Heart left ventricle (tissue), 16 donors: ENCODE results near the gene ATRX. TPM values are rescaled to one million over a fixed set of nuclear protein-coding genes. Genes with fewer than 3 reads are reported as not detected.

Experiments used
- ATAC-seq, 4 donors: fragments of 200-7000 bp; cut with Tn5 transposase; one replicate each; pipeline ENCODE4 v1.9.1; 2020 to 2022; ENCODE audit warnings: moderate library complexity in 4 of 4, mild to moderate bottlenecking in 3 of 4, moderate number of reproducible peaks in 1 of 4
- DNase-seq, 5 donors: peaks; one replicate each; pipeline ENCODE4 v3.0.0-alpha.2; 2020
- H3K27ac ChIP-seq, 12 donors: fragments of 200-600 bp; sonication (generic) in 4 of 12; one replicate each; pipeline versions ENCODE4 v1.5.0 to v1.8.0; 2016 to 2022; ENCODE audit warnings: mild to moderate bottlenecking in 2 of 12
- H3K27me3 ChIP-seq, 9 donors: fragments of 200-600 bp; sonication (generic) in 2 of 9; one replicate each; pipeline versions ENCODE4 v1.5.1 to v1.8.0; 2016 to 2022; ENCODE audit warnings: mild to moderate bottlenecking in 3 of 9
- H3K36me3 ChIP-seq, 9 donors: fragments of 200-600 bp; sonication (generic) in 2 of 9; one replicate each; pipeline versions ENCODE4 v1.5.0 to v1.8.0; 2018 to 2022; ENCODE audit warnings: mild to moderate bottlenecking in 2 of 9
- H3K4me1 ChIP-seq, 12 donors: fragments of 200-600 bp; sonication (generic) in 4 of 12; one replicate each; pipeline versions ENCODE4 v1.5.0 to v1.8.0; 2016 to 2022; ENCODE audit warnings: mild to moderate bottlenecking in 3 of 12
- H3K4me3 ChIP-seq, 12 donors: fragments of 200-600 bp; sonication (generic) in 4 of 12; one replicate each; pipeline versions ENCODE4 v1.5.0 to v1.8.0; 2017 to 2022; ENCODE audit warnings: mild to moderate bottlenecking in 9 of 12, moderate library complexity in 4 of 12
- H3K9me3 ChIP-seq, 12 donors: fragments of 200-600 bp; sonication (generic) in 4 of 12; one replicate each; pipeline versions ENCODE4 v1.5.0 to v1.8.0; 2016 to 2022; ENCODE audit warnings: mild to moderate bottlenecking in 1 of 12
- POLR2A ChIP-seq, 2 donors: fragments of 450-650 bp; IDR thresholded peaks; one replicate each; pipeline ENCODE4 v1.6.1; 2017; ENCODE audit warnings: antibody characterized with exemption in 2 of 2, mild to moderate bottlenecking in 2 of 2, moderate library complexity in 2 of 2
- WGBS, 4 donors: extraction: QIAGEN DNeasy Blood & Tissue Kit in 2 of 4; methylation state at CpG; one replicate each; pipeline versions ENCODE4 v1.1.5 to v1.1.7; 2013 to 2018; 5-methylcytosine and 5-hydroxymethylcytosine counted together
- intact Hi-C, 10 donors: fragments of 100-400 bp; cut with DNase I; formaldehyde crosslinking; loops; one replicate each; pipeline versions ENCODE4 v1.11.1 to v1.14.2; 2022
- polyA plus RNA-seq, 2 donors: library from polyadenylated mRNA; stranded (reverse); fragments of 200-250 nt; gene quantifications; one replicate each; pipeline ENCODE4 v1.2.3, GENCODE V29; 2013
- total RNA-seq, 9 donors: library from RNA; depleted of rRNA in 2 of 9; stranded (reverse); fragments of >200 nt in 2 of 9; fragmentation: NEBNext Ultra II Directional in 3 of 9; extraction: Animal tissue kit (Norgen Biotek cat#: 25700) in 3 of 9; gene quantifications; one replicate each; pipeline versions ENCODE4 v1.1.0 to v1.2.4, GENCODE V29; 2016 to 2023
- TF ChIP-seq, protein P1 (sequence below), 12 donors: fragments of 200-600 bp; sonication (generic) in 4 of 12; IDR thresholded peaks; one replicate each; pipeline versions ENCODE4 v1.5.0 to v1.8.0; 2018 to 2022; ENCODE audit warnings: antibody characterized with exemption in 12 of 12, mild to moderate bottlenecking in 5 of 12
- donor health status: ischemic (EF 13 %, LVEDD 7.1; RV severe dilation, severe dysfunction).
- donor health status: healthy with polysubstance abuse.
- donor health status: DM: no; HTN: yes; CAD: no.
- donor health status: DM: no; HTN: no; CAD: no.
- donor health status: ischemic (EF 25% LVEDD 6.9; RV normal size, moderate dysfunction).
- donor health status: ischemic (EF 25% LVEDD 5.7; RV mildly dilated, moderate dysfunction).
- donor health status: healthy.
- donor health status: DM: yes; HTN: yes; CAD: no.
- donor health status: ischemic (EF 35%, LVEDD 5.7; RV mildly dilated, moderate dysfunction).
- donor health status: nonischemic (EF 11% LVEDD 7.7; RV severe dilation, severe dysfunction).
- donor health status: DM: yes; HTN: yes; CAD: no.
- donor health status: PGD.
- donor health status: ischemic (EF 29% LVEDD 5.4; RV normal size, mild dysfunction).
- donor health status: nonischemic (EF 23%, LVEDD 6.1; RV moderate dilation, normal function).

The ATRX gene
- total and polyA plus RNA-seq, 11 donors: 24.6 to 102 (median 83.8) TPM

DNA sequence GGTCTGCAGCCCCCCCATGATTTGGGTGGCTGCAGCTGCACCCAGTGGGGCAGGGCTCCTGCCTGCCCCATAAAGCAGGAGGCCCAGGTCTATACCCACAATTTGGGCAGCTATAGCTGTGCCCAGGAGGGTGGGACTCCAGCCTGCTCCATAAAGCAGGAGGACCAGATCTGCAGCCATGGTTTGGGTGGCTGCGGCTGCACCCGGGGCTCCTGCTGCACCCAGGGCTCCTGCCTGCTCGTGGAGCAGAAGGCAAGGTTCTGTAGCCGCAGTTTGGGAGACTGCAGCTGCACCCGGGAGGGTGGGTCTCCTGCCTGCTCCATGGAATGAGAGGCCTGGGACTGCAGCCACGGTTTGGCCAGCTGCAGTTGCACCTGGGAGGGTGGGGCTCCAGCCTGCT lies 81.1 kb downstream of the ATRX start:
- H3K27ac ChIP-seq: no peak overlapping the region
- no peaks in the 10 kb centered on the region for H3K9me3 ChIP-seq
- ATAC-seq: no peak
- H3K4me1 ChIP-seq: peaks cover 0 to 11% (median 0%) of the 10 kb centered on the region in 12 donors
- no peaks in the 10 kb centered on the region for H3K27me3 ChIP-seq
- peaks cover 0 to 18% (median 0%) of the 10 kb centered on the region in 9 donors for H3K36me3 ChIP-seq
- no peak for DNase-seq
- H3K4me3 ChIP-seq: no peak overlapping the region
- intact Hi-C loops: no loop called here
- no peak for TF ChIP-seq POLR2A (IDR thresholded peaks at IDR 0.05)
- TF ChIP-seq, protein P1, sequence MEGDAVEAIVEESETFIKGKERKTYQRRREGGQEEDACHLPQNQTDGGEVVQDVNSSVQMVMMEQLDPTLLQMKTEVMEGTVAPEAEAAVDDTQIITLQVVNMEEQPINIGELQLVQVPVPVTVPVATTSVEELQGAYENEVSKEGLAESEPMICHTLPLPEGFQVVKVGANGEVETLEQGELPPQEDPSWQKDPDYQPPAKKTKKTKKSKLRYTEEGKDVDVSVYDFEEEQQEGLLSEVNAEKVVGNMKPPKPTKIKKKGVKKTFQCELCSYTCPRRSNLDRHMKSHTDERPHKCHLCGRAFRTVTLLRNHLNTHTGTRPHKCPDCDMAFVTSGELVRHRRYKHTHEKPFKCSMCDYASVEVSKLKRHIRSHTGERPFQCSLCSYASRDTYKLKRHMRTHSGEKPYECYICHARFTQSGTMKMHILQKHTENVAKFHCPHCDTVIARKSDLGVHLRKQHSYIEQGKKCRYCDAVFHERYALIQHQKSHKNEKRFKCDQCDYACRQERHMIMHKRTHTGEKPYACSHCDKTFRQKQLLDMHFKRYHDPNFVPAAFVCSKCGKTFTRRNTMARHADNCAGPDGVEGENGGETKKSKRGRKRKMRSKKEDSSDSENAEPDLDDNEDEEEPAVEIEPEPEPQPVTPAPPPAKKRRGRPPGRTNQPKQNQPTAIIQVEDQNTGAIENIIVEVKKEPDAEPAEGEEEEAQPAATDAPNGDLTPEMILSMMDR (IDR thresholded peaks at IDR 0.05): no peak
- 74 to 94% (median 92%) methylated on average over 3 to 6 of the region's 6 CpGs; no CpG with 5 or more reads in 1 of the 4 donors for WGBS, 4 donors

DNA sequence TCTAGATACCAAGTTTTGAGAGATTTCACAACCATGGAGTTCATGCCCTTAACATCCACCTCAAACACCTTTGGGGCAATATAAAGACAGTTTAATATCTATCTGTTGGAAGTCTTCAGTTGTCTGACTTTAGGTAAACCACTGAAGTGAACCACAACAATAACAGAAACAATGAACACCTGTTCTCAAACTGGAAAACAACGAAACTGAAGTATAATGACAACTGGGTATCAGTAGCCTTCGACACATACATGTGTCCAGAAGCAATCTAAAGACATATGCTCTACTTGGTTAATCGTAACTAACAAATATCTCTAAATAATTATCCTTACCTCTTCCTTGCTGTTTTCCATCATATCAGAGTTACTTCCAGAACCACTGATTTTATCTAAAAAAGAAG lies 87.8 kb downstream of the ATRX start:
- Histone ChIP-seq H3K9me3 (no peaks in the 10 kb centered on the region), H3K27me3 (no peaks in the 10 kb centered on the region), H3K27ac (no peak overlapping the region), H3K4me1 (peaks cover 0 to 5% (median 0%) of the 10 kb centered on the region in 12 donors), H3K36me3 (peaks cover 0 to 35% (median 10%) of the 10 kb centered on the region in 9 donors), H3K4me3 (no peak overlapping the region)
- DNase-seq: no peak
- no peak for ATAC-seq
- intact Hi-C loops: loop anchor here in 1 of 10 donors (10.0 kb wide), 1 partner anchor 87 kb away; the partner anchor contains the start of gene ATRX
- no peak for TF ChIP-seq POLR2A (IDR thresholded peaks at IDR 0.05)
- WGBS, 4 donors: 71 to 90% (median 78%) methylated on average over 3 of the region's 3 CpGs

DNA sequence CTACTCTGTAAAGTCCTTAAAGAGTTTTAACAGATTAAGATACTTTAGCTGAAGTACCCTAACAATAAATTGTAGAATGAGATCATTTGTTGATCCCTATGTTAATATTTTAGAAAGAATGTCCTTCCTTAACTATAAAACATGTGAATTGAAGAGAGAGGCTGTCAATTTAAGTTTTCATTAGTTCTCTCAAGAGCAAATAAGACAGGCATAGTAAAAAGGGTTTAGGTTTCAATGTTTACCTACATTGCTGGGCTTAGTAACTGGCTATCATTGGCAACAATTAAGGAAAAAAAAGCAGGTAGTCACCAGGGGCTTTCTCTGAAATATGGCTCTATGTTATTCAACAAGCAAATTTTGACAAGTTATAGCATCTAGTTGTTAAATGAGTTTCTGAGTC lies 91.5 kb downstream of the ATRX start:
- no peak for TF ChIP-seq POLR2A (IDR thresholded peaks at IDR 0.05)
- TF ChIP-seq, protein P1 (IDR thresholded peaks at IDR 0.05): no peak
- Histone ChIP-seq H3K36me3 (peaks cover 0 to 39% (median 10%) of the 10 kb centered on the region in 9 donors), H3K27ac (no peak overlapping the region), H3K27me3 (no peaks in the 10 kb centered on the region), H3K4me1 (peaks cover 0 to 5% (median 0%) of the 10 kb centered on the region in 12 donors), H3K9me3 (no peaks in the 10 kb centered on the region), H3K4me3 (no peak overlapping the region)
- DNase-seq: no peak
- ATAC-seq: no peak
- intact Hi-C loops: loop anchor here in 1 of 10 donors (10.0 kb wide), 1 partner anchor 90 kb away; the partner anchor contains the start of gene ATRX

DNA sequence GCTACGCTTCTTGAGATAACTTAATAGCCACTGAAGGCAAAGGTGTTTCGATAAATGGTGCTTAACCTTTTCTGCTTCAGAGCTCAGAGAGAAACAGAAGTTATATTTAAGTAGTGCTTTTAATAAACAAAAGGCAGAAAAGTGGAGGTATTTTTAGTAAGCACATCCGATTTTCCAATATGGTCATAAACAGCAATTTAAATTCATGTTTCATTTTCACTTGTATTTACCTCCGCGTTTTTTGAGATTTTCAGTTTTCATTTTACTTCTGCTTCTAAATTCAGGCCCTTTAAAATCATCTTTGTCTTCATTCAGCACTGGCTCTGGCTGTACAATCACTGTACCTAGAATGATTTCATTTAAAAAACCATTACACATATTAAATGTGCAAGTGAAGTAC lies 92.4 kb downstream of the ATRX start:
- DNase-seq (no peak), ATAC-seq (no peak)
- no peaks in the 10 kb centered on the region for H3K9me3 ChIP-seq
- H3K27me3 ChIP-seq: no peaks in the 10 kb centered on the region
- no peak overlapping the region for H3K4me3 ChIP-seq
- H3K36me3 ChIP-seq: peaks cover 0 to 45% (median 12%) of the 10 kb centered on the region in 9 donors
- WGBS, 4 donors: 67 to 81% (median 72%) methylated on average over 5 of the region's 5 CpGs
- intact Hi-C loops: loop anchor here in 1 of 10 donors (10.0 kb wide), 1 partner anchor 91 kb away; the partner anchor contains the start of gene ATRX
- TF ChIP-seq POLR2A (IDR thresholded peaks at IDR 0.05): no peak
- TF ChIP-seq, protein P1 (IDR thresholded peaks at IDR 0.05): no peak
- H3K27ac ChIP-seq: no peak overlapping the region
- H3K4me1 ChIP-seq: peaks cover 0 to 6% (median 0%) of the 10 kb centered on the region in 12 donors

DNA sequence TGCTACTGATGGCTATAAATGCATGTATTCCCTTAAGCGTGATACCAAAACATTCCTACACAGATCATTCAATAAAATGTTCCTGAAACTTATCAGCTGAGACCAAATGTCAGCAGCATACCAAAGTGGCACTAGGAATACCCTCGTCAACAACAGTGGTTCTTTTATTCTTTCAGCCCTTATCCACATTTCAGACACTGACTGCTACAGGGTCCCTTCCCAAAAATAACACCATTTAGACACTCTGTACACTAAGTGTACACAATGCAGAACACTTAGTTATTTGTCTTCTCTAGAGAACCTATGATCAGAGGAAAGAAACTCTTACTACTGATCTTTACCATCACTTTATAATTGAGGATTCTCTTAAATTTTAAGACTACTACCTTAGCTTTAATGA lies 94.1 kb downstream of the ATRX start:
- TF ChIP-seq, protein P1 (IDR thresholded peaks at IDR 0.05): no peak
- no peak for TF ChIP-seq POLR2A (IDR thresholded peaks at IDR 0.05)
- intact Hi-C loops: loop anchor here in 1 of 10 donors (10.0 kb wide), 1 partner anchor 93 kb away; the partner anchor contains the start of gene ATRX
- 45 to 54% (median 51%) methylated on average over 2 of the region's 2 CpGs for WGBS, 4 donors
- no peak overlapping the region for H3K27ac ChIP-seq
- H3K4me1 ChIP-seq: peaks cover 0 to 6% (median 0%) of the 10 kb centered on the region in 12 donors
- ATAC-seq (no peak), DNase-seq (no peak)
- H3K27me3 ChIP-seq: no peaks in the 10 kb centered on the region
- H3K36me3 ChIP-seq: peaks cover 0 to 41% (median 18%) of the 10 kb centered on the region in 9 donors
- no peaks in the 10 kb centered on the region for H3K9me3 ChIP-seq
- H3K4me3 ChIP-seq: no peak overlapping the region
